ENCODE results near the gene IGFALS. TPM values are rescaled to one million over a fixed set of nuclear protein-coding genes. Genes with fewer than 3 reads are reported as not detected.

Gene IGFALS
- total and polyA plus RNA-seq, 2 donors (not counting 3 experiments of a cell fraction or from before 2014, with no cell fraction given), result not detected

DNA sequence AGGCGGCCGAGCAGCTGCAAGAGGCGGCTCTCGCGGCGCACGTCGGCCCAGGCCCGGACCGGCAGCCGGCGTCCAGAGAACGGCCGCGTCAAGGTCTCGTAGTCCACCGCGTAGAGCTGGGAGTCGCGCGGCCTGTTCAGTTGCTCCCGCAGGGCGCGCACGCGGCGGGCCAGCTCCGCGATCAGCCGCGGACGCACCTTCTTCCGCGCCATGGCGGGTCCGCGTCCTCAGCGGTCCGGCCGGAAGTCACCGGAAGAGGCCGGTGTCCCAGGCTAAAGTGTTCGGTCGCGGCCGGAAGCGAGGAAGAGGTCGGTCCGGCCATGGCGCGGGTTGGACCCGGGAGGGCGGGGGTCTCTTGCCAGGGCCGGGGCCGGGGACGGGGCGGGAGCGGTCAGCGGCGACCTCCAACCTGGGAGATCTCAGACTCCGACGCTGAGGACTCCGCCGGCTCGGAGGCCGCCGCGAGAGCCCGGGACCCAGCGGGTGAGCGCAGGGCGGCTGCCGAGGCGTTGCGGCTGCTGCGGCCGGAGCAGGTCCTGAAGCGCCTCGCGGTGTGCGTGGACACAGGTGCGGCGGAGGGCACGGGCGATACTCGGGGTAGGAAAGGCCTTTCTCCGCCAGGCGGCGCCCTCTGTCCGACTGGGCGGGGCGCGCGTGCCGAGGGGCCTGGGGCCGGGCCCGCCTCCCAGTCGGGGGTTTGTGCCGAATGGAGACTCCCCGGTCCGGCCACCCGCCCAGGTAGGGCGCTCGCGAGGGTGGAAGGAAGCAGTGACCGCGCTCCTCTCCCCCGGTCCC lies 20.4 kb downstream of the IGFALS start, which contains the start of gene MRPS34:
Gene MRPS34 (minus strand): TSS at position 227 of the 795 bp plus-strand sequence. CDS start 15 bp downstream, at position 212.
- Histone ChIP-seq H3K4me2 (ENCODE audit: insufficient read depth, low read length) (peak within 1 kb of the TSS; percentile 72), H3K9me1 (replicated peaks; ENCODE audit: control insufficient read depth, extremely low read depth, insufficient read depth, low read length) (no peaks in the 10 kb centered on the region), H3K36me3 (ENCODE audit: control insufficient read depth in 2 of 2, extremely low read depth in 1 of 2, insufficient read depth in 2 of 2, low read length in 2 of 2) (peaks cover 0 to 34% of the 10 kb centered on the region in 2 experiments), H4K20me1 (replicated peaks; ENCODE audit: control insufficient read depth, extremely low read depth, insufficient read depth, low read length) (no peaks in the 10 kb centered on the region), H3K27me3 (ENCODE audit: control insufficient read depth in 2 of 2, insufficient read depth in 2 of 2, low read length in 2 of 2) (no peaks in the 10 kb centered on the region), H3K9ac (replicated peaks; ENCODE audit: extremely low read depth, insufficient read depth, low read length) (peak within 1 kb of the TSS; percentile 80), H3K79me2 (ENCODE audit: control insufficient read depth, insufficient read depth, low read length) (peaks cover 17% of the 10 kb centered on the region), H2AFZ (ENCODE audit: low read depth, low read length) (peak within 1 kb of the TSS; percentile 46), H3K4me1 (ENCODE audit: control insufficient read depth, extremely low read depth, insufficient read depth, low read length) (peaks cover 19% of the 10 kb centered on the region), H3K27ac (ENCODE audit: insufficient read depth, low read depth, low read length) (peak within 1 kb of the TSS; percentile 41), H3K4me3 (replicated peaks in 1 of 3; ENCODE audit: insufficient read depth in 1 of 3, low read depth in 1 of 3, low read length in 3 of 3) (peak within 1 kb of the TSS; percentile 26 to 83 (median 54)), H3K9me3 (replicated peaks; ENCODE audit: control insufficient read depth, insufficient read depth, low read length) (no peaks in the 10 kb centered on the region)
- CTCF ChIA-PET, result interaction anchor here (0.7 to 2.0 kb wide), 6 partner anchors 8 to 67 kb away, joined by 3 to 16 read pairs (median 6); partner anchors contain the start of genes MAPK8IP3, NUBP2 and SPSB3
- TF ChIP-seq MYC (IDR thresholded peaks at IDR 0.05; ENCODE audit: low read depth, low read length), result peak; percentile 28
- TF ChIP-seq, protein P1, sequence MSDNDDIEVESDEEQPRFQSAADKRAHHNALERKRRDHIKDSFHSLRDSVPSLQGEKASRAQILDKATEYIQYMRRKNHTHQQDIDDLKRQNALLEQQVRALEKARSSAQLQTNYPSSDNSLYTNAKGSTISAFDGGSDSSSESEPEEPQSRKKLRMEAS (IDR thresholded peaks at IDR 0.05; ENCODE audit: insufficient read depth, insufficient read length), result peak; percentile 51
- TF ChIP-seq, protein P2, sequence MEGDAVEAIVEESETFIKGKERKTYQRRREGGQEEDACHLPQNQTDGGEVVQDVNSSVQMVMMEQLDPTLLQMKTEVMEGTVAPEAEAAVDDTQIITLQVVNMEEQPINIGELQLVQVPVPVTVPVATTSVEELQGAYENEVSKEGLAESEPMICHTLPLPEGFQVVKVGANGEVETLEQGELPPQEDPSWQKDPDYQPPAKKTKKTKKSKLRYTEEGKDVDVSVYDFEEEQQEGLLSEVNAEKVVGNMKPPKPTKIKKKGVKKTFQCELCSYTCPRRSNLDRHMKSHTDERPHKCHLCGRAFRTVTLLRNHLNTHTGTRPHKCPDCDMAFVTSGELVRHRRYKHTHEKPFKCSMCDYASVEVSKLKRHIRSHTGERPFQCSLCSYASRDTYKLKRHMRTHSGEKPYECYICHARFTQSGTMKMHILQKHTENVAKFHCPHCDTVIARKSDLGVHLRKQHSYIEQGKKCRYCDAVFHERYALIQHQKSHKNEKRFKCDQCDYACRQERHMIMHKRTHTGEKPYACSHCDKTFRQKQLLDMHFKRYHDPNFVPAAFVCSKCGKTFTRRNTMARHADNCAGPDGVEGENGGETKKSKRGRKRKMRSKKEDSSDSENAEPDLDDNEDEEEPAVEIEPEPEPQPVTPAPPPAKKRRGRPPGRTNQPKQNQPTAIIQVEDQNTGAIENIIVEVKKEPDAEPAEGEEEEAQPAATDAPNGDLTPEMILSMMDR (IDR thresholded peaks at IDR 0.05; ENCODE audit: extremely low read depth in 1 of 2, insufficient read depth in 1 of 2, low read depth in 1 of 2, low read length in 2 of 2), result peak; percentile 83 to 86
- peak; percentile 86 for TF ChIP-seq POLR2A (IDR thresholded peaks at IDR 0.05; ENCODE audit: low read depth, low read length)
- TF ChIP-seq POLR2AphosphoS5 (IDR thresholded peaks at IDR 0.05; ENCODE audit: insufficient read depth, low read depth, low read length), result peak; percentile 91
- TF ChIP-seq JUN (IDR thresholded peaks at IDR 0.05; ENCODE audit: borderline replicate concordance, insufficient read depth, insufficient read length, low read depth), result no peak
- intact Hi-C loops (cut with micrococcal nuclease), result loop anchor here (1.0 kb wide), 1 partner anchor 9 kb away; the partner anchor contains the start of genes NUBP2 and SPSB3
- POLR2A ChIA-PET, result interaction anchor here (0.7 to 1.4 kb wide), 2 partner anchors 9 kb away, joined by 3 to 6 read pairs; partner anchors contain the start of genes NUBP2 and SPSB3
- no TSS peak for BruUV-seq (replicated peaks)
- FAIRE-seq (peak; percentile 47), DNase-seq (ENCODE audit: low read depth, low spot score) (peak; percentile 71)
- dilution Hi-C loops (cut with MboI; ENCODE audit: extremely low pct_ligation_motif_present, low sequenced_read_pairs), result no loop called here

All from endothelial cell of umbilical vein (primary cell).